Neural cell (in vitro differentiated cells): Measurements from ENCODE around the gene DUSP7.

Experiments
- EP300 ChIP-seq: fragments of 450-650 bp; conservative IDR thresholded peaks from 2 replicates; pipeline ENCODE4 v1.6.1; 2014; ENCODE audit warnings: antibody characterized with exemption, mild to moderate bottlenecking, moderate library complexity; ENCODE audit not compliant: poor library complexity, severe bottlenecking
- EZH2 ChIP-seq: fragments of 200-600, 300-800 bp; shearing (Covaris generic), sonication (generic); IDR thresholded peaks from 2 replicates; pipeline ENCODE4 v1.6.1; 2014; ENCODE audit warnings: antibody characterized with exemption, low read length, borderline replicate concordance, mild to moderate bottlenecking; ENCODE audit not compliant: insufficient read depth, poor library complexity, severe bottlenecking
- POLR2AphosphoS5 ChIP-seq: IDR thresholded peaks from 2 replicates; pipeline ENCODE4 v1.6.1; 2012
- TAF1 ChIP-seq: IDR thresholded peaks from 2 replicates; pipeline ENCODE4 v1.6.1; 2012; ENCODE audit warnings: low read depth
- TF ChIP-seq, protein P1 (sequence below): fragments of 450-650 bp; IDR thresholded peaks from 2 replicates; pipeline ENCODE4 v1.5.1; 2014; ENCODE audit warnings: antibody characterized with exemption, mild to moderate bottlenecking, moderate library complexity; ENCODE audit not compliant: poor library complexity, severe bottlenecking

DNA sequence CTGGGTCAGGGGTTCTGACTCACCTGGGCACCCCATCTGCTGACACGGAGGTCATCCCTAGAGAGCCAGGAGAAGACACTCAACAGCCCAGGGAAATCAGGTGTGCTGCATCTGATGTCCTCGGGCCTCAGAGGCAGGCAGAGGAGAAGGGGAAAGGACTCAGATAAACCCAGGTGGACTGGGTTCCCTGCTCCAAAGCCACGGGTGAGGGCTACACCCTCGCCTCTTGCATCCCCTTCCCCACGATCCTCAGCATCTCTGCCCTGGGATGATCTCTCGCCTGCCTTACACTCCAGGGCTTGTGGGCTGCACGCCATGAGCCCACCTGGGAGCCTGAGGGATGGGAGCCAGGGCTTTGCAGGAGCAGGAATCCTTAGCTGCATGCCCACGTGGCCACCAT is 8.2 kb upstream of the DUSP7 start:
- TF ChIP-seq POLR2AphosphoS5 (no peak), EZH2 (no peak), EP300 (no peak), TAF1 (no peak)
- TF ChIP-seq, protein P1, sequence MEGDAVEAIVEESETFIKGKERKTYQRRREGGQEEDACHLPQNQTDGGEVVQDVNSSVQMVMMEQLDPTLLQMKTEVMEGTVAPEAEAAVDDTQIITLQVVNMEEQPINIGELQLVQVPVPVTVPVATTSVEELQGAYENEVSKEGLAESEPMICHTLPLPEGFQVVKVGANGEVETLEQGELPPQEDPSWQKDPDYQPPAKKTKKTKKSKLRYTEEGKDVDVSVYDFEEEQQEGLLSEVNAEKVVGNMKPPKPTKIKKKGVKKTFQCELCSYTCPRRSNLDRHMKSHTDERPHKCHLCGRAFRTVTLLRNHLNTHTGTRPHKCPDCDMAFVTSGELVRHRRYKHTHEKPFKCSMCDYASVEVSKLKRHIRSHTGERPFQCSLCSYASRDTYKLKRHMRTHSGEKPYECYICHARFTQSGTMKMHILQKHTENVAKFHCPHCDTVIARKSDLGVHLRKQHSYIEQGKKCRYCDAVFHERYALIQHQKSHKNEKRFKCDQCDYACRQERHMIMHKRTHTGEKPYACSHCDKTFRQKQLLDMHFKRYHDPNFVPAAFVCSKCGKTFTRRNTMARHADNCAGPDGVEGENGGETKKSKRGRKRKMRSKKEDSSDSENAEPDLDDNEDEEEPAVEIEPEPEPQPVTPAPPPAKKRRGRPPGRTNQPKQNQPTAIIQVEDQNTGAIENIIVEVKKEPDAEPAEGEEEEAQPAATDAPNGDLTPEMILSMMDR = no peak
